K562 (cell line): ENCODE measurements around the gene MX1. TPM values are rescaled to one million over a fixed set of nuclear protein-coding genes. Genes with fewer than 3 reads are reported as not detected.

ENCODE experiments used
- ATAC-seq: fragments of 200-7000 bp; cut with Tn5 transposase; 3 replicates; pipeline ENCODE4 v1.9.1; 2020; ENCODE audit warnings: moderate library complexity
- BruUV-seq: library from RNA; stranded (reverse); fragments of 400-500 nt; replicated peaks from 2 replicates; lab custom pipeline; 2021; lab: Mats Ljungman, UMichigan
- CTCF ChIA-PET: fragments of 300-600 bp; formaldehyde crosslinking; extraction: SDS; loops from one replicate; lab custom pipeline; 2021; ENCODE audit warnings: low intra/inter-chr PET ratio; lab: Yijun Ruan, JAX
- POLR2A ChIA-PET: fragments of 300-600, 350-650 bp; sonication (Branson Sonifier 250); formaldehyde crosslinking; extraction: SDS; loops from one replicate; lab custom pipeline; 2021; ENCODE audit warnings: antibody characterized with exemption, inconsistent platforms; lab: Yijun Ruan, JAX
- DNase-seq, 4 experiments: peaks; one replicate each; pipeline versions ENCODE4 v3.0.0 to v3.0.0-alpha.2; 2011 to 2018; ENCODE audit warnings: low spot score in 3 of 4, mixed read lengths in 3 of 4; ENCODE audit errors: extremely low read depth in 1 of 4
- FAIRE-seq: peaks from 2 replicates; lab custom pipeline; 2011; peaks lifted over from hg19 to GRCh38; lab: Jason Lieb, UNC
- H2AFZ ChIP-seq: 2 replicates; pipeline ENCODE4 v1.6.0; 2011; ENCODE audit warnings: low read depth, low read length, control low read depth, inconsistent platforms
- H3K27ac ChIP-seq: fragments of 200-600 bp; 3 replicates; pipeline ENCODE4 v1.8.0; 2011; ENCODE audit warnings: low read depth, mild to moderate bottlenecking, control low read depth, inconsistent platforms, low read length, moderate library complexity, mixed read lengths; ENCODE audit errors: extremely low read depth
- H3K27me3 ChIP-seq, 2 experiments: fragments of 300-600 bp in 1 of 2; 2 replicates in 1 of 2; 3 replicates in 1 of 2; pipeline versions ENCODE4 v1.6.0 to v1.8.0; 2011; ENCODE audit warnings: inconsistent platforms in 2 of 2, low read length in 2 of 2, mild to moderate bottlenecking in 1 of 2, mixed read lengths in 1 of 2, moderate library complexity in 1 of 2; ENCODE audit not compliant: control insufficient read depth in 2 of 2, insufficient read depth in 2 of 2
- H3K36me3 ChIP-seq: fragments of 300-600 bp; 3 replicates; pipeline ENCODE4 v1.8.0; 2011; ENCODE audit warnings: mild to moderate bottlenecking, low read length, inconsistent platforms; ENCODE audit not compliant: control insufficient read depth, insufficient read depth
- H3K4me1 ChIP-seq, 2 experiments: fragments of 200-600 bp in 1 of 2; replicated peaks in 1 of 2; 2 replicates in 1 of 2; 3 replicates in 1 of 2; pipeline versions ENCODE4 v1.5.1 to v1.8.0; 2011; ENCODE audit warnings: inconsistent platforms in 2 of 2, low read length in 2 of 2, mild to moderate bottlenecking in 1 of 2, mixed read lengths in 1 of 2, moderate library complexity in 1 of 2; ENCODE audit not compliant: control insufficient read depth in 2 of 2, insufficient read depth in 2 of 2
- H3K4me2 ChIP-seq: 2 replicates; pipeline ENCODE4 v1.6.1; 2011; ENCODE audit warnings: low read length, control low read depth, inconsistent platforms, mixed read lengths; ENCODE audit not compliant: insufficient read depth
- H3K4me3 ChIP-seq: fragments of 200-600 bp; sonication (generic), shearing (Covaris generic); 2 replicates; pipeline ENCODE4 v1.5.1; 2016; ENCODE audit warnings: control low read depth, inconsistent platforms
- H3K79me2 ChIP-seq: fragments of 200-600 bp; 3 replicates; pipeline ENCODE4 v1.8.0; 2011; ENCODE audit warnings: low read length, inconsistent platforms; ENCODE audit not compliant: control insufficient read depth, insufficient read depth
- H3K9ac ChIP-seq, 2 experiments: 2 replicates each; pipeline versions ENCODE4 v1.6.0 to v1.6.1; 2011; ENCODE audit warnings: low read depth in 2 of 2, low read length in 2 of 2, control low read depth in 1 of 2, inconsistent platforms in 1 of 2, mild to moderate bottlenecking in 1 of 2, mixed read lengths in 1 of 2; ENCODE audit not compliant: insufficient read depth in 1 of 2
- H3K9me1 ChIP-seq: one replicate; pipeline ENCODE4 v1.6.0; 2011; ENCODE audit warnings: inconsistent platforms, mild to moderate bottlenecking, low read length, moderate library complexity; ENCODE audit not compliant: control insufficient read depth, insufficient read depth
- H3K9me3 ChIP-seq: replicated peaks from 2 replicates; pipeline ENCODE4 v1.5.1; 2011; ENCODE audit warnings: low read depth, low read length, inconsistent platforms; ENCODE audit not compliant: control insufficient read depth, insufficient read depth
- H4K20me1 ChIP-seq: replicated peaks from 2 replicates; pipeline ENCODE4 v1.6.1; 2011; ENCODE audit warnings: low read length, inconsistent platforms, mixed read lengths; ENCODE audit not compliant: control insufficient read depth, insufficient read depth
- BRF2 ChIP-seq: IDR thresholded peaks from 3 replicates; pipeline ENCODE4 v1.6.1; 2011; ENCODE audit warnings: borderline replicate concordance, mild to moderate bottlenecking; ENCODE audit not compliant: insufficient read length, insufficient read depth
- CBFA2T3 ChIP-seq: fragments of 450-650 bp; IDR thresholded peaks from 2 replicates; pipeline ENCODE4 v1.6.1; 2017
- CHD2 ChIP-seq: IDR thresholded peaks from 2 replicates; pipeline ENCODE4 v1.6.1; 2011; ENCODE audit warnings: low read depth, low read length
- KDM2B ChIP-seq: fragments of 250-450 bp; sonication (Bioruptor Pico); IDR thresholded peaks from 2 replicates; pipeline ENCODE4 v1.8.0; 2021; ENCODE audit warnings: mild to moderate bottlenecking, moderate library complexity
- KDM4B ChIP-seq, 2 experiments: fragments of 450-650 bp in 1 of 2; sonication (generic) in 1 of 2; IDR thresholded peaks; 2 replicates each; pipeline ENCODE4 v1.6.1; 2016 to 2017; ENCODE audit warnings: borderline replicate concordance in 2 of 2, antibody characterized with exemption in 1 of 2, low read depth in 1 of 2, mild to moderate bottlenecking in 1 of 2
- NFIC ChIP-seq: fragments of 450-650 bp; IDR thresholded peaks from 2 replicates; pipeline ENCODE4 v1.6.1; 2017; ENCODE audit warnings: mild to moderate bottlenecking, inconsistent platforms
- NFRKB ChIP-seq: fragments of 450-650 bp; IDR thresholded peaks from 2 replicates; pipeline ENCODE4 v1.6.1; 2016; ENCODE audit warnings: low read depth
- POLR3A ChIP-seq: IDR thresholded peaks from 2 replicates; pipeline ENCODE4 v1.6.1; 2011; ENCODE audit warnings: borderline replicate concordance, mild to moderate bottlenecking, moderate library complexity; ENCODE audit not compliant: insufficient read length, insufficient read depth; ENCODE audit errors: extremely low read depth
- PYGO2 ChIP-seq: fragments of 450-650 bp; IDR thresholded peaks from 2 replicates; pipeline ENCODE4 v1.6.1; 2016; ENCODE audit warnings: mild to moderate bottlenecking, missing genetic modification characterization, moderate library complexity, missing compliant biosample characterization
- SUPT5H ChIP-seq: fragments of 450-650 bp; IDR thresholded peaks from 2 replicates; pipeline ENCODE4 v1.6.1; 2016
- ZNF511 ChIP-seq: sonication (generic); formaldehyde crosslinking; IDR thresholded peaks from 2 replicates; pipeline ENCODE4 v1.8.0; 2022; ENCODE audit warnings: mild to moderate bottlenecking, missing genetic modification reagents
- ZNF584 ChIP-seq: fragments of 200-800 bp; sonication (Bioruptor generic); IDR thresholded peaks from 2 replicates; pipeline ENCODE4 v1.6.1; 2016; ENCODE audit warnings: low read depth, mild to moderate bottlenecking, missing genetic modification characterization, missing compliant biosample characterization
- WGBS: fragments of 100-300 bp; shearing (Covaris generic); methylation state at CpG from one replicate; pipeline ENCODE4 v1.1.6; 2016; ENCODE audit warnings: low coverage, mixed read lengths; ENCODE audit not compliant: insufficient coverage; ENCODE audit errors: missing lambda C conversion rate; 5-methylcytosine and 5-hydroxymethylcytosine counted together
- in situ Hi-C: fragments of 300-500 bp; cut with MboI; formaldehyde crosslinking; loops from 4 replicates; pipeline ENCODE4 v1.15.0; 2018; ENCODE audit warnings: inconsistent platforms, mixed read lengths
- intact Hi-C: fragments of 100-400 bp; cut with micrococcal nuclease; formaldehyde crosslinking; loops from 2 replicates; pipeline ENCODE4 v1.14.2; 2022
- polyA plus RNA-seq, 8 experiments: library from polyadenylated mRNA; depleted of rRNA in 4 of 8; stranded (reverse) in 5 of 8; unstranded in 3 of 8; fragments of >200 nt; fragmentation: Nextera tagmentation in 2 of 8; fragmentation: Illumina TruSeq in 1 of 8; extraction: Ambion mirVana in 2 of 8; extraction: Trizol in 1 of 8; gene quantifications; 2 replicates each; pipeline versions ENCODE4 v1.2.1 to v1.2.3, GENCODE V29; 2011 to 2014; ENCODE audit warnings: inconsistent platforms in 1 of 8, missing spikeins in 1 of 8
- total RNA-seq, 7 experiments: library from RNA; depleted of rRNA in 6 of 7; stranded (reverse); fragments of >200 nt in 6 of 7; fragmentation: Illumina TruSeq in 2 of 7; extraction: Trizol in 2 of 7; gene quantifications; 2 replicates each; pipeline versions ENCODE4 v1.2.1 to v1.2.3, GENCODE V29; 2011 to 2021; ENCODE audit warnings: low replicate concordance in 1 of 7

The MX1 gene
- total and polyA plus RNA-seq, 9 of the 15 experiments (the other 6 are each of a cell fraction or from before 2014, with no cell fraction given): 0.07 to 0.51 (median 0.21) TPM; not detected in 5

- no peak for TF ChIP-seq KDM2B (CRISPR knock-in tag)
- no peak for TF ChIP-seq PYGO2 (tag)
- TF ChIP-seq ZNF511 (CRISPR knock-in tag): no peak
- no peak for TF ChIP-seq POLR3A
- no peak for TF ChIP-seq NFIC
- no peak for TF ChIP-seq BRF2
Observed at GRCh38 chr21:41443562-41443961, 17.5 kb downstream of the MX1 start (continued).

- ChIA-PET POLR2A (interaction anchor here (0.7 kb wide), 1 partner anchor 14 kb away, joined by 3 read pairs; no protein-coding TSS in a partner anchor), CTCF (no interaction called here)
- ATAC-seq (no peak), FAIRE-seq (no peak), DNase-seq (no peak)
- BruUV-seq: no TSS peak
- H3K9me1 ChIP-seq: no peaks in the 10 kb centered on the region
- no peak overlapping the region for H3K4me3 ChIP-seq
- 3% methylated on average over 13 of the region's 13 CpGs for WGBS
- no peak overlapping the region for H2AFZ ChIP-seq
- TF ChIP-seq KDM4B (IDR thresholded peaks at IDR 0.05; ENCODE audit: borderline replicate concordance in 2 of 2, low read depth in 1 of 2) (no peak), CBFA2T3 (no peak), SUPT5H (no peak), CHD2 (no peak), NFRKB (no peak), ZNF584 (CRISPR knock-in tag) (no peak)
- H3K27me3 ChIP-seq: peaks cover 0 to 10% of the 10 kb centered on the region in 2 experiments; a peak in 3 of 5 replicates
- no peak overlapping the region for H3K9ac ChIP-seq
- no peaks in the 10 kb centered on the region for H3K4me1 ChIP-seq
- H3K9me3 ChIP-seq: no peaks in the 10 kb centered on the region
- H3K79me2 ChIP-seq: no peaks in the 10 kb centered on the region
- H3K27ac ChIP-seq: no peak overlapping the region
- in situ Hi-C loops: no loop called here
- no peak overlapping the region for H3K4me2 ChIP-seq
- no peaks in the 10 kb centered on the region for H3K36me3 ChIP-seq
- intact Hi-C loops: no loop called here
- no peaks in the 10 kb centered on the region for H4K20me1 ChIP-seq
Observed at GRCh38 chr21:41444703-41445464, 18.8 kb downstream of the MX1 start.
